Hepatocyte (in vitro differentiated cells): ENCODE measurements around the gene RPS24.

Experiments used
- EZH2 ChIP-seq: fragments of 200-600 bp; sonication (generic); IDR thresholded peaks from 2 replicates; pipeline ENCODE4 v1.6.1; 2016; ENCODE audit warnings: antibody characterized with exemption, mild to moderate bottlenecking, borderline replicate concordance
- TF ChIP-seq, protein P1 (sequence below): fragments of 200-600 bp; sonication (generic); IDR thresholded peaks from 2 replicates; pipeline ENCODE4 v1.5.1; 2016; ENCODE audit warnings: antibody characterized with exemption, mild to moderate bottlenecking; ENCODE audit not compliant: poor library complexity

DNA sequence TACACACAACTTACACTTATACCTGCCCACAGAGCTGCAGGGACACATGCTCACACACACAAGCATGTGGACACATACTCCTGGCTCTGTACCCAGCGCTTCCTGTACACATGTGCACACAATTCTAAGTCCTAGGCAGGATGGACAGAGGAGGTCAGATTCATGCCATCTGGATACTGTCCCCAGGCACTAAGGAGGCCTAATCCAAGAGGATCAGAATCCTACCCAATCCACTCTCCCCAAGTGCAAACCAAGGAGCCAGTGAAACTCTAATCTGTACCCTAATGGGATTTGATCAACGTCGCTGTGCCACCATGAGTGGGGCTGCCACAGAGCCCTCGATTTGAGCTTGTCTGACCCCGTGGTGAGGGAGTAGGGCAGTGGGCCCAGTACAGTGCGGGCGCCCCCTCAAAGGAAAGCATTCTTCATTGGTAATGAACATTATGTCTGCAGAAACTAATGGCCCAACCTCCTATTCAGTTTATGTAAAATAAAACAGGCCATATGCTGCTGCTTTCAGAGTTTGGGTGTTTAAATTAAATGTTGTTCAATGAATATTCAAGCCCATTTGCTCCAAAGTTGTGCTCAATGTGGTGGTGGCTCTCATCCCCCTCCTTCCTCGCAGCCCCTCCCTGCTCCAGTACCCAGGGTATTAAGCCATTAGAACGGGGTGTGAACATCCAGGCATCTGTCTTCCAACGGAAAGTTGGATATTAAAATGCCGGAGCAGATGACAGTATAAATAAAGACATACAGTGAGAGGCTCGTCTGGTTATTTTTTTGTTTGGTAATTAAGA lies 26.4 kb downstream of the RPS24 start:
- TF ChIP-seq, protein P1, sequence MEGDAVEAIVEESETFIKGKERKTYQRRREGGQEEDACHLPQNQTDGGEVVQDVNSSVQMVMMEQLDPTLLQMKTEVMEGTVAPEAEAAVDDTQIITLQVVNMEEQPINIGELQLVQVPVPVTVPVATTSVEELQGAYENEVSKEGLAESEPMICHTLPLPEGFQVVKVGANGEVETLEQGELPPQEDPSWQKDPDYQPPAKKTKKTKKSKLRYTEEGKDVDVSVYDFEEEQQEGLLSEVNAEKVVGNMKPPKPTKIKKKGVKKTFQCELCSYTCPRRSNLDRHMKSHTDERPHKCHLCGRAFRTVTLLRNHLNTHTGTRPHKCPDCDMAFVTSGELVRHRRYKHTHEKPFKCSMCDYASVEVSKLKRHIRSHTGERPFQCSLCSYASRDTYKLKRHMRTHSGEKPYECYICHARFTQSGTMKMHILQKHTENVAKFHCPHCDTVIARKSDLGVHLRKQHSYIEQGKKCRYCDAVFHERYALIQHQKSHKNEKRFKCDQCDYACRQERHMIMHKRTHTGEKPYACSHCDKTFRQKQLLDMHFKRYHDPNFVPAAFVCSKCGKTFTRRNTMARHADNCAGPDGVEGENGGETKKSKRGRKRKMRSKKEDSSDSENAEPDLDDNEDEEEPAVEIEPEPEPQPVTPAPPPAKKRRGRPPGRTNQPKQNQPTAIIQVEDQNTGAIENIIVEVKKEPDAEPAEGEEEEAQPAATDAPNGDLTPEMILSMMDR, result no peak
- TF ChIP-seq EZH2, result no peak
